NCI-H345 treated with DMSO at 0.1 percent for 48 hours (cell line): Measurements from ENCODE around the gene ZNF274.
A peak's percentile ranks its signal among the peaks of the same experiment; 100 is the strongest.
"Not testable (repeated sequence)": the region's sequence is repeated elsewhere in the genome, so short reads cannot be mapped to it uniquely, and the experiment has no call there.

ENCODE experiments used
- DNase-seq: peaks from one replicate; lab custom pipeline; 2025; ENCODE audit not compliant: unreplicated experiment; lab: John Stamatoyannopoulos, UW

Gene ZNF274

DNA sequence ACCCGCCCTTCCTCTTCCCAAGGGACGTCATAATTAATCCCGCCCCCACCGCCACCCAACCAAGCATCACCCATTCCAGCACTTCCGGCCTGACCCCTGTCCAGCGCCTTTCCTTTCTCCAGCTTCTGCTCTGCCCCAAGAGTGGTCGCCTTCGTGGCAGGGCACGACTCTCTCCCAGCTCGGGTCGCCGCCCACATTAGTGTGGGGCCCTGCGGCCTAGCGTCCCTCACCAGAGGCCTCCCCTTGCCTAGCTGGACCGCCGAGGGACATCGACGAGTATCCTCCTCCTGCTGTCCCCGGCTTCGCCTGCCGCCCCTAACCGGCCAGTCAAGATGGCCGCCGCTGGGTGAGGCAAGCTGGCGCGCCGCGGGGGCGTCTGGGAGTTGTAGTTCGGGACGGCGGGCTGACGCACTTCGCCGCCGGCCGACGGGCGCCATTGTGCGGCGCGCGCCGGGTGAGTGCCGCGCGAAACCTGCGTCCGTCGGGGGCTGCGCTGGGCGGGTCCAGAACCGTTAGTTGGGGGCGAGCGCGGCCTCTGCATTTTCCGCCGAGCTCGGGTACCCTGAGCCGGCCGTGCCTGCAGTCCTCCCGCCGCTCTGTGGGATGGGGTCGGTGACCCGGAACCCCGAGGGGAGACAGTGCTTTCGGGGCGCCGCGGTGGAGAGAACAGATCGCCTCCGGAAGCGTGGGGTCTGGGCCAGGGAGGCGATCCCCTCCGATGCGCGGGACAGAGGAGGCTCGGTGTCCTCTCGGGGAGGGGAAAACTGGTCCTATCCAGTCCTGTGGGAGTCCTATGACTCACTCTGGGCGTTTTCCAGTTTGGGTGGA is at the start of gene ZNF274:
Gene ZNF274, plus strand, starts transcription at position 73 of the 828 bp plus-strand sequence. CDS start 905 bp downstream, outside the sequence.
- peak; percentile 53 for DNase-seq

DNA sequence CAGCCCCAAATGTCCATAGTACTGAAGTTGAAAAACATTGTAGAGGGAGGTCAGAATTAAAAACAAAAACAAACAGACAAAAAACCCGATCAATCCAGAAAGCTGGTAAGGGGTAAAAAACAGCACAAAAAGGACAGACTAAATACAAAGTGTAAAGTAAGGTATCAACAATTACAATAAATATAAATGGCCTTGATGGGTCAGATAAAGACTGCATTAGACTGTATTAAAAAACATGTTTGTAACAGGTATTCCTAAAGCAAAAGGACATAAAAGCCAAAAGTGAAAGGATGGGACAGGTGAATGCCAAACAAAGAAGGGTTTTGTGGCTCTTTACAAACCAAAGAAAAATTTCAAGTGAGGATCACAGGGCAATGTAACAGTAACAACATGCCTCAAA is 48.6 kb upstream of the ZNF274 start:
- DNase-seq: no peak

DNA sequence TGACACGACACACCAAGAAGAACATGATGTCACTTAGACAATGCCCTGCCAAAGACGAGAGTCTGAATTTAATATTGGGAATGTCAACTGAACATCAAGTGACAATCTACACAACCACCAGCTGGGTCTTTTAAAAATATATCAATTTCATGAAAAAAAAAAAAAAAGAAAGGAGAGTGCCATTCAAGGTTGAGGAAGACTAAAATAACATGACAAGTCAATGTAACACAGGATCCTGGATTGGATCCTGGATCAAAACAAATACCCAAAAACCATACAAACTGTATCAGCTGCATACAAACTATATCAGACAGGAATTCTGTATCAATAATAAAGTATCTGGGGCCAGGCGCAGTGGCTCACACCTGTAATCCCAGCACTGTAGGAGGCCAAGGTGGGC is 37.0 kb upstream of the ZNF274 start:
- no peak for DNase-seq

DNA sequence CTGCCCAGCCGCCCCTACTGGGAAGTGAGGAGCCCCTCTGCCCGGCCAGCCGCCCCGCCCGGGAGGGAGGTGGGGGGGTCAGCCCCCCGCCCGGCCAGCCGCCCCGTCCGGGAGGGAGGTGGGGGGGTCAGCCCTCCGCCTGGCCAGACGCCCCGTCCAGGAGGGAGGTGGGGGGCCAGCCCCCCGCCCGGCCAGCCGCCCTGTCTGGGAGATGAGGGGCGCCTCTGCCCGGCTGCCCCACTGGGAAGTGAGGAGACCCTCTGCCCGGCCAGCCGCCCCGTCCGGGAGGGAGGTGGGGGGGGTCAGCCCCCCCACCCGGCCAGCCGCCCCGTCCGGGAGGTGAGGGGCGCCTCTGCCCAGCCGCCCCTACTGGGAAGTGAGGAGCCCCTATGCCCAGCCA is 35.4 kb upstream of the ZNF274 start:
- DNase-seq: not testable (repeated sequence)

DNA sequence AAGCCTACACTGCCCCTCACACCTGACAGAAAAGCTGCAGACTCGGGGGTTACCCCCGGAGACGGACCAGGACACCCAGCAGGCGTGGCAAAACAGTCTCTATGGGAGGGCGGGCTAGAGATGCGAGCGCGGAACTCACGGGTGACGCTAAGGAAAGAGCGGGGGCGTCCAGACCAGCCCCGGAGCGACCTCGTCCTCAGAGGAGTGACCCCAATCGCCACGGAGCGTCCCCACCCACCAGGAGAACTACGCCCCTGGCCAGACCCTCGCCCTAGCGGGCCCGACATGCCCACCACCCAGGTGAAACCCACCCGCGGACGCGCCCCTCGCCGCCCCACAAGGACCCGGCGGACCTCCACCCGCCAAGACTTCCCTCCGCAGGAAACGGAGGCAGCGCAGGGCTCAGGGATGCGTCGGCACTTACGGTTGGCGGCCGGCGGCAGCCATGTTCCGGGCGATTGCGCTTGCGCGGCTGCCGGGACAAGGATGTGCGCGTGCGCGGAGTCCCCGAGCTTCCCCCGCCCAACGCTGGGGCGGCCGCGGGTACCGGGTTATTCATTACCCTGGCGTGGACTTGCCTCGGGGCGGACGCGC is 32.4 kb upstream of the ZNF274 start, which contains the start of gene ZNF329:
Gene ZNF329, minus strand, starts transcription at position 462 of the 594 bp plus-strand sequence. CDS start 21,286 bp downstream, outside the sequence.
- DNase-seq: no peak

DNA sequence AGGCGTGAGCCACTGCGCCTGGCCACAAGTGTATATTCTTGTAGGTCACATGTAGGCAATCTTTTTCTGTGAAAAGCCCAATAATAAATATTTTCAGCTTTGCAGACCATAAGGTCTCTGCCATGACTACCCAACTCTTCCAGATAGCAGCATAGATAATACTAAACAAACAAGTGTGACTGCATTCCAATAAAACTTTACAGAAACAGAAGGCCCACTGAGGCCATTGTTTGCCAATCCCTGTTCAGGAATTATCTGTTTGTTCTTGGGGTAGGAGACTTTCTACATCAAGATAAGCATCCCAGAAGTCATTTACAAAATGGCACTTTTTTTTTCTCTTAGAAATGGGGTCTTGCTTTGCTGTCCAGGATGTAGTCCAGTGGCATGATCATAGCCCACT is 29.5 kb upstream of the ZNF274 start:
- no peak for DNase-seq

DNA sequence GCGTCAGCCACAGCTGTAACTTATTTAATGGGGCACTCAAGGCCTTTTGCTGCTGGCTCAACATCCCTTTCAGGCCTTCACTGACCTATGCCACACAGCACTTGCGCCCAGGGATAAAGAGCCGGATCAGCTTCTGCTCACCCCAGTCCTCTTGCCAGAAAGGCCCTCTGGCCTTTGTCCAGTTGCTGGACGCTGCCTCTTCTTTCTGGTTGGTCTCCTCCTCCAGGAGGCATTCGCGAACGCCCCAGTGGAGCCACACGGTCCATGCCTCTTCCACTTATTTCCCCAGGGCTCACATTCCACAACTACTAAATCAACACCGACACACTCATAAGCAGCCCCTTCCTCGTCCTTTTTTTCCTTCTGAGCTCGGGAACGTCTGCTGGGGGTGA is 28.6 kb upstream of the ZNF274 start:
- no peak for DNase-seq

DNA sequence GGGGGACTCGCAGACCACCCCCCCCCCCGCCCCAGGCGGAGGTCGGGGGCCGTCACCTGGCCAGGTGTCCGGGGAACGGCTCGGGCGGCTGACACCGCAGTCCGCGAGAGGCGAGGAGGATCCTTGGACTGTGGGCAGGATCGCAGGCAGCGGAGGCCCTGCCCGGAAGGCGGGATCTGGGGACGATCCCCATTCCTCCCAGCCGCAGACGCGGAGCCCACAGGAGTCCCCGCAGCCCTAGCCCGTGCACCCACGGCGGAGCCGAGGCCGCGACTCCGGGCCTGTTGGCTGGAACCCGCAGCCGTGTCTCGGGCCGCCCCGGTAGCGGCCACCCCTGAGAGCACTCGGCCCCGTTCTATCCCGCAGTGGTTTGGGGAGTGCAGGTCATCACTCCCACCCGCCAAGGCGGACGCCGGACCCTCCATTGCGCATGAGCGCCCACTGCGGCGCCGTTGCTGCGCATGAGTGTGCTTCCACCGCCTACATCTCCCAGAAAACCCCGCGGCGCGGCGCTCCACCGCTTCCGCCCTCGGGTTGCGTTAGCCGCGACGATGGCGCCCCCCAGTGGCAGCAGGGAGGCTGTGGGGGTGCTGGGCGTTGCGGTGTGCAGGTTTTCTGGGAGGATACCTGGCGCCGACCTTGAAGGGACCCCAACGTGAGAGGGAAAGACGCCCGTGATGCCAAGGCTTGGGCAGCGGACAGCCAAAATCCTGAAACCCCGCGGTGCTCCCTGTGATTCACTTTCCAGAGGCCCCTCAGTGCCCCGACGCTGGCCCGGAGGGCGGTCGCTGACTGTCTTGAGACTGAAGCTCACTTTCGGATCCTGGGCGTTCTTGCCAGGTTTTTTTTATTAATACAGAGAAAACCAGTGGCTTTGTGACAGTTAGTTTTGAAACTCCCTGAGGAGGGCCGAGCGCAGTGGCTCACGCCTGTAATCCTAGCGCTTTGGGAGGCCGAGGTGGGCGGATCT is 27.9 kb upstream of the ZNF274 start:
- peak; percentile 61 for DNase-seq

DNA sequence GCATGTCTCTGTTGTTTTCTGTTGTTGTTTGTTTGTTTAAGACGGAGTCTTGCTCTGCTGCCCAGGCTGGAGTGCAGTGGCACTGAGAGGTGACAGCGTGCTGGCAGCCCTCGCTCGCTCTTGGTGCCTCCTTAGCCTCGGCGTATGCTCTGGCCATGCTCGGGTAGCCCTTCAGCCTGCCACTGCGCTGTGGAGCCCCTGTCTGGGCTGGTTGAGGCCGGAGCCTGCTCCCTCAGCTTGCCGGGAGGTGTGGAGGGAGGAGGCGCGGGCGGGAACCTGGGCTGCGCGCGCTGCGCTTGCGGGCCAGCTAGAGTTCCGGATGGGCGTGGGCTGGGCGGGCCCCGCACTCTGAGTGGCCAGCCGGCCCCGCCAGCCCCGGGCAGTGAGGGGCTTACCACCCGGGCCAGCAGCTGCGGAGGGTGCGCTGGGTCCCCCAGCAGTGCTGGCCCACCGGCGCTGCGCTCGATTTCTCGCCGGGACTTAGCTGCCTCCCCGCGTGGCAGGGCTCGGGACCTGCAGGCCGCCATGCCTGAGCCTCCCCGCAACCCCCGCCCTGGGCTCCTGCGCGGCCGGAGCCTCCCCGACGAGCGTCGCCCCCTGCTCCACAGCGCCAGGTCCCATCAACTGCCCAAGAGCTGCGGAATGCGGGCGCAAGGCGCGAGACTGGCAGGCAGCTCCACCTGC is 25.7 kb upstream of the ZNF274 start:
- DNase-seq: no peak

DNA sequence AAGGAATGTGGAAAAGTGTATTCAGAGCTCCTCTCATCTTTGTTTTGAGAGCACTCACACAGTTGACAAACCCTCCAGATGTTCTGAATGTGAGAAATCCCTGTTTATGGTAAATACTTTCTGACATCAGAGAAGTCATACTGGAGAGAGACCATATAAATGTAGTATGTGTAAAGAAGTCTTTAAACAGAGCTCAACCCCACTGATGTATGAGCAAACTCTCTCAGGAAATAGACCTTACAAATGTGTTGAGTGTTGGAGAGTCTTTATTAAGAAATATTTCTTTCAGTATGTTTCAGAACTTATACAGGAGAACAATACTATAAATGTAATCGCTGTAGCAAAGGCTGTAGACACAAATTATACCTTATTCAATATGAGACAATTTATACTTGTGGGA is 16.6 kb upstream of the ZNF274 start:
- no peak for DNase-seq

DNA sequence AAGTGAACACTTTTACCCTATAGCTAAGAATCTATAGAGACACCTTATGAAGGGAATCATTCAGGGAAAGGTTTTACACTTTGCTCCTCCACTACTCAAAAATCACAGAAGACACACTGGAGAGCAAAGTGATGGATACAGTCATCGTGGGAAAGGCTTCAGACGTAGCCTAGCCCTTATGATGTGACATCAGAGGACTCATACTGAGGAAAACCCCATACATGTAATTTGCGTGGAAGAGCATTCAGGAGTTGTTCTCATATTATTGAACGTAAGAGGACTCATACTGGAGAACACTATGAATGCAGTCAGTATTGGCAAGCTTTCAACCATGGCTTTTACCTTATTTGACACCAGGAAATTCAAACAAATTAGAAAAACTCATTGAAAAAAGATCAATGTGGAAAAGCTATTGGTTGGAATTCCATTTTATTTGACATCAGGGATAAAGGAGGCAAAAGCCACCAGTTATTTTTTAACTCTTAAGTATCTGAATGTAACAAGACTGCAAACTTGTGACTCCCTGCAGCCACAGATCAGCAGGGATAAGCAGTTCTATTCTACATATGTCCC is 16.1 kb upstream of the ZNF274 start:
- DNase-seq: no peak

DNA sequence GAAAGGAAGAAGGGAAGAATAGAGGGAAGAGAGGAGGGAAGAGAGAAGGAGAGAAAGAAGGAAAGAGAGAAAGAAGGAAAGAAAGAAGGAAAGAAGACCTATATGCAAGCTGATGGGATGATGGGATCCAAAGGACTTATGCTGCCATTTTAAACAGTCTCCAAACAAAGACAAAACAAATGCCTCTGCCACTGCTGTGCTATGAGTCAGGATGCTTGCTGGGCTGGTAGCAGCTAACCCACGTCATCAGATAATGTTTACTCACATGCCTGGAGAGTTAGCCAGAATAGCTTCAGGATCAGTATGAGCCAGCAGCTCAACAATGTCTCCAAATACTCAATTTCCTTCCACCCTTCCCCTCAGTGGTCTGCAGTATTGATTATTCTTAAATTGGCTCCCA is 12.0 kb upstream of the ZNF274 start:
- no peak for DNase-seq

DNA sequence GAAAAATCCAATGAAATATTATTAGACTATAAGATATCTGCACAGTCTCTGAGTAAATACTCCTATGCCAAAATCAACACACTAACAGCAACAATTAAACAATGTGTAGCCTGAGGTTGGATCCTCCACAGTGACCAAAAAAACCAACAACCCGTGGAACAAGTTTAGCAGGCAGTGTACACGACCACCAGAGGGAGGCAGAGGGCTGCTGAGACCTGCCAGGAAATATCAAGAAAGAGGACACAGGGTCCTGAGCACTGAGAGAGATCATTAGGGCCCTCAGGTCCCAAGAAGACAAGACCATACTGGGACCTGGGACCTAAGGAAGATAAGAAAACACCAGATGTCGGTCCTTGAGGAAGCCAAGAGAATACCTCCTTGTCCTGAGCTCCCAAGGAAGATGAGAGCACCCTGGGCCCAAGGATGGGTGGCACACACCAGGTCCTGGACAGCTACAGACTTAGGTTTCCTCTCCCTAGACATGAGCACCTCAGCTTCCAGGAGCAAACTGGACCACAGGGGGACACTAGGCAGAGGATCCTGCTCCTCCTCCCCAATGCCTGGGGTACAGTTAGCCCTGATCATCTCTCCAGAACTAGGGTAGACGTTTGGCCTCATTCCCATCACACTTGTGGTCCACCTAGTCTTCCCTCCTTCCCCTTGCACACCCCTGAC is 822 bp upstream of the ZNF274 start:
- DNase-seq: no peak

DNA sequence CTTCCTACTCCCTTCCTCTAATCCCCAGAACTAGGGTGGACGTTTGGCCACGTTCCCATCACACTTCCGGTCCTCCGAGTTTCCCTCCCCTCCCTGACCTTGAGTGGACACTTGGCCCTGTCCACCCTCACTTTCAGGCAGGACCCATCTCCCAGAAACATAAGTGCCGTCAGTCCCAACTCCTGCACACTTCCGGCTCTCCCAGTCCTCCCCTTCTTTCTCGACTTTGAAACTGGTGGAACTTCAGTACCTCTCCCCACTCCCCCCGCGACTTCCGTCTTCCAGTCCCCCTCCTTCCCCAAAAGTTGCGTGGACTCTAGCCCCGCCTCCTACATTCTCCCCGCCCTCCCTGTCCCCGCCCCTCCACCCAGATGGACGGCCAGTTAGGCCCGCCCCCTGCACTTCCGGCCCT is 278 bp upstream of the ZNF274 start:
- no peak for DNase-seq

DNA sequence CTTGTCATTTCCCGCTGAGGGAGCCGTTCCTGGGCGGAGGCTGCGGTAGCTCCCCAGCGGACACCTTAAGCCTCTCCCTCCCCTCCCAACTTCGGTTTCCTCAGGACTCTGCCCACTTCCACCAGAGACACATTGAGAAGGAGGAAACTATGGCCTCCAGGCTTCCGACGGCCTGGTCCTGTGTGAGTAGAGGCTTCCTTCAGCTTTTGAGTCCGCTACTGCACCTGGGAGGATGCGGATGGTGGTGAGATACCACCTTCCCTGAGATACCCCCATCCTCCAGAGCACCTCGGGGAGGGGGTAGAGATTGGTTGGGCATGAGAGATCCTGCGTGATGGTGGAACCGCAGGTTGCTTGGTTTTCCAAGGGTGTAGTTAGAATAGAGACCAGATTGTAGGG is 955 bp downstream of the ZNF274 start:
- DNase-seq: no peak

DNA sequence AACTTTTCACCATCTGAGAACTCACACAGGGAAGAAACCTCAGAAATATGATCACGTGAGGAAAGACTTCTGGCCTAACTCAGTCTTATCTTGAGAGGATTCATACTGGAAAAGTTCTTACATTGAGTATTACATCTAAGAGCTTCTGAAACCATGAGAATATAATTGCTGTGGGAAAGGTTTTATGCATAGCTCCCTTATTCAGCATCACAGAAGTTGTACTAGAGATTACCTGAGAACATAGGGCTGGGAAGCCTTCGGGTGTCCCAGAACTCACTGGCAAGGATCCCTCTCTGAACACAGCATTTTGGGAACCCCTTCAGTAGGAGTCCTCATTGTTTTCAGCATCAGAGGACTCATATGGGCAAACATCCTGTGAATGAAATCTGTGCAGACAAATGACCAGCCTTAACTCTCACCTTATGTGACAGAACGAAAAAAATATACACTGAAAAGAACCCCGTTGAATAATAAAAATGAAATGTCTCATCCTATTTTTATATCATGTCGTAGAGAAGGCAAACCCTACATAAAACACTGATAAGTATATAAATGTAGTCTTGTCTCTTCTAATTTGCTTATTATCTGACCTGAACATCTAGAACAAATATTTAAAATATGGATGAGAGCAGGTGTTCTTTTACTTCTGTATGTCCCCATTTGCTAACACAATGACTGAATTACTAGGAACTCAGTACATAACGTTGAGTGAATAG is 14.2 kb downstream of the ZNF274 start:
- DNase-seq: no peak

DNA sequence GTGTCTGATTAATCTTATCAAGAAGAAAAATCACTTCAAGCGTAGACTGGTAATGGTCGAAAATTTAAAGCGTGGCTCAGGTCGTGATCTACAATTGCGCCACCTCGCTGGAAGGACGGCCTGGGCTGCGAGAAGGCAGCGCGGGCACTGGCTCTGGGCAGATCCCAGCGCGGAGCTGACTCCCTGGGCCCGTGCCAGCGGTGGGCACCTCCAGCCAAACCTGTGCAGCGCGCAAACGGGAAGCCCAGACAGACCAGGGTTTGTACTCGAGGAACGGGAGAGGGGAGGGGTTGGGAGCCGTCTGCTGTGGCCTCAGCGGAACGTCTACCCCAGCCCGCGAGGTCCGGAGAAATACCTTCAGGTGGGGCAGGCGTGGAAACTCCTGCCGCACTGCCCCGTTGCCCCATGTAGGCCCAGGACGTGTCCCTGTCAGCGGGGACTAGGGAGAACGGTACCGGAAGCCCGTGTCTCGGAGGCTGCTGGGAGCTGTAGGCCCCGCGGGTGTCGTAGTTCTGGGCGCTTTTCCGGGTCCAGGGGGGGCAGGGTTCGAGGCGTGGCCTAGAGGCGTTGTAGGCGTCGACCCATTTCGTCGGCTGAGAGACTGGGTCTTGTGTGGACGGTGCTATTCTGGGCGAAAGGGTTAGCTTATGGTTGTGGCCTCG is 21.1 kb downstream of the ZNF274 start:
- DNase-seq: no peak

DNA sequence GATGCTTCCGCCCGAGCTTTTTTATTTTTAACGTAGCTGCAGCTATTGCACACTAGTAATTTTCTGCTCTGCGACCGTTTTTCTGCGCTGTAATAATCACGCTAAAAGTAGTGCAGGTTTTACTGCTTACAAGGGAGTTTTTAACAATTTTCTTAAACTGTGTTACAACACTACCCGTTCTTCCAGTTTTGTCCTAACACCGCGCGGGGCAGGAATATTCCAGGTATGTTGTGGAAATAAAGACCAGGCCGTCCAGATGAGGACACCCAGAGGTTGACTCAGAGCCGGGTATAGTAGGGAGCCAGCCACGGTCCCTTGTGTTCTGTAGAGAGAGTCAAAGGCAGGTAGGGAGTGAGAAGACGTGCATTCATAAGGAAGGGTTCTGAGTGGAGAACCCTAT is 21.7 kb downstream of the ZNF274 start:
- DNase-seq: no peak

DNA sequence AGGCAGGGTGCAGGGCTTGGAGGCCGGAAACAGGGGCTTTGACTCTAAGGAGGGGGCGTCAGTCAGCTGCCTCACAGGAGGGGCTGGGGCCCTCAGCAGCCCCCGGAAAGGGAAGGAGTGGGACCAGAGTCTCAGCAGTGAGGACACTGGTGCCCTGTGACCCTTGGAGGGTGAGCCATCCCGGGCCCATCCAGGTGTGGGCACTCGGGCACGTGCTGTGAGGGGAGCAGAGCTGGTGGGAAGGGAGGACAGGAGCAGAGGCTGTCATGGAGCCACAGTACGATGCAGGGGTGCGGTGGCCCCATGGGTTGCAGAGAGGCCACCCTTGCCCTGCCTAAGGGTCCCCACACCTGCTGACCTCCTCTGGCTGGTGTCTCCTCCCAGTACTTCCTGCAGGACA is 26.7 kb downstream of the ZNF274 start:
- no peak for DNase-seq
